ENCODE data around the gene OR4K13. TPM values are rescaled to one million over a fixed set of nuclear protein-coding genes. Genes with fewer than 3 reads are reported as not detected.

OR4K13 gene
- not detected in 2 replicates for total RNA-seq
- not detected in 2 replicates for polyA plus RNA-seq
- not detected in 2 replicates for polyA plus RNA-seq (2011; cell fraction: cytosol; rRNA removed)
- polyA plus RNA-seq (2011; cell fraction: nucleus; rRNA removed): not detected in 2 replicates
- not detected in 2 replicates for polyA plus RNA-seq (2012)
- not detected in 2 replicates for polyA minus RNA-seq
- not detected for polyA minus RNA-seq (2011; cell fraction: cytosol; rRNA and poly(A)+ RNA removed)
- not detected in 2 replicates for polyA minus RNA-seq (2011; cell fraction: nucleus; rRNA and poly(A)+ RNA removed)
- Bru-seq, nascent RNA: not detected
- BruChase-seq, experiment 1, labeled RNA remaining after a 6-hour chase: not detected
- not detected for BruChase-seq, experiment 2, labeled RNA remaining after a 2-hour chase
- long read RNA-seq: 0 reads

- H3K4me2 ChIP-seq (ENCODE audit: insufficient read depth, low read length): no peak within 1 kb of the TSS
- no peak within 1 kb of the TSS for H3K4me3 ChIP-seq (replicated peaks in 1 of 3; ENCODE audit: insufficient read depth in 1 of 3, low read depth in 1 of 3, low read length in 3 of 3)
- FAIRE-seq (no peak), DNase-seq (ENCODE audit: low read depth, low spot score) (no peak)
- intact Hi-C loops (cut with micrococcal nuclease) (no loop called here), dilution Hi-C loops (cut with MboI; ENCODE audit: extremely low pct_ligation_motif_present, low sequenced_read_pairs) (no loop called here)
- no peaks in the 10 kb centered on the region for H4K20me1 ChIP-seq (replicated peaks; ENCODE audit: control insufficient read depth, extremely low read depth, insufficient read depth, low read length)
- POLR2A ChIA-PET: no interaction called here
- H3K9me1 ChIP-seq (replicated peaks; ENCODE audit: control insufficient read depth, extremely low read depth, insufficient read depth, low read length): no peaks in the 10 kb centered on the region
- no peaks in the 10 kb centered on the region for H3K36me3 ChIP-seq (ENCODE audit: control insufficient read depth in 2 of 2, extremely low read depth in 1 of 2, insufficient read depth in 2 of 2, low read length in 2 of 2)
- BruUV-seq (replicated peaks): no TSS peak
- H3K9me3 ChIP-seq (replicated peaks; ENCODE audit: control insufficient read depth, insufficient read depth, low read length): peaks cover 7% of the 10 kb centered on the region
- TF ChIP-seq FOS (IDR thresholded peaks at IDR 0.05; ENCODE audit: borderline replicate concordance, insufficient read depth, low read length) (no peak), GATA2 (IDR thresholded peaks at IDR 0.05; ENCODE audit: insufficient read depth, insufficient read length, low read depth, low read length) (no peak), POLR2AphosphoS5 (IDR thresholded peaks at IDR 0.05; ENCODE audit: insufficient read depth, low read depth, low read length) (no peak), MYC (IDR thresholded peaks at IDR 0.05; ENCODE audit: low read depth, low read length) (no peak), EZH2 (IDR thresholded peaks at IDR 0.05; ENCODE audit: borderline replicate concordance, low read depth, low read length, severe bottlenecking) (no peak), POLR2A (IDR thresholded peaks at IDR 0.05; ENCODE audit: low read depth, low read length) (no peak), JUN (IDR thresholded peaks at IDR 0.05; ENCODE audit: borderline replicate concordance, insufficient read depth, insufficient read length, low read depth) (no peak)
- TF ChIP-seq, protein P1, sequence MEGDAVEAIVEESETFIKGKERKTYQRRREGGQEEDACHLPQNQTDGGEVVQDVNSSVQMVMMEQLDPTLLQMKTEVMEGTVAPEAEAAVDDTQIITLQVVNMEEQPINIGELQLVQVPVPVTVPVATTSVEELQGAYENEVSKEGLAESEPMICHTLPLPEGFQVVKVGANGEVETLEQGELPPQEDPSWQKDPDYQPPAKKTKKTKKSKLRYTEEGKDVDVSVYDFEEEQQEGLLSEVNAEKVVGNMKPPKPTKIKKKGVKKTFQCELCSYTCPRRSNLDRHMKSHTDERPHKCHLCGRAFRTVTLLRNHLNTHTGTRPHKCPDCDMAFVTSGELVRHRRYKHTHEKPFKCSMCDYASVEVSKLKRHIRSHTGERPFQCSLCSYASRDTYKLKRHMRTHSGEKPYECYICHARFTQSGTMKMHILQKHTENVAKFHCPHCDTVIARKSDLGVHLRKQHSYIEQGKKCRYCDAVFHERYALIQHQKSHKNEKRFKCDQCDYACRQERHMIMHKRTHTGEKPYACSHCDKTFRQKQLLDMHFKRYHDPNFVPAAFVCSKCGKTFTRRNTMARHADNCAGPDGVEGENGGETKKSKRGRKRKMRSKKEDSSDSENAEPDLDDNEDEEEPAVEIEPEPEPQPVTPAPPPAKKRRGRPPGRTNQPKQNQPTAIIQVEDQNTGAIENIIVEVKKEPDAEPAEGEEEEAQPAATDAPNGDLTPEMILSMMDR (IDR thresholded peaks at IDR 0.05; ENCODE audit: extremely low read depth in 1 of 2, insufficient read depth in 1 of 2, low read depth in 1 of 2, low read length in 2 of 2): no peak
- TF ChIP-seq, protein P2, sequence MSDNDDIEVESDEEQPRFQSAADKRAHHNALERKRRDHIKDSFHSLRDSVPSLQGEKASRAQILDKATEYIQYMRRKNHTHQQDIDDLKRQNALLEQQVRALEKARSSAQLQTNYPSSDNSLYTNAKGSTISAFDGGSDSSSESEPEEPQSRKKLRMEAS (IDR thresholded peaks at IDR 0.05; ENCODE audit: insufficient read depth, insufficient read length): no peak
- H3K27me3 ChIP-seq (ENCODE audit: control insufficient read depth in 2 of 2, insufficient read depth in 2 of 2, low read length in 2 of 2): no peaks in the 10 kb centered on the region
- no peaks in the 10 kb centered on the region for H3K4me1 ChIP-seq (ENCODE audit: control insufficient read depth, extremely low read depth, insufficient read depth, low read length)
- no peak within 1 kb of the TSS for H2AFZ ChIP-seq (ENCODE audit: low read depth, low read length)
- no peak within 1 kb of the TSS for H3K27ac ChIP-seq (ENCODE audit: insufficient read depth, low read depth, low read length)
- H3K9ac ChIP-seq (replicated peaks; ENCODE audit: extremely low read depth, insufficient read depth, low read length): no peak within 1 kb of the TSS
- H3K79me2 ChIP-seq (ENCODE audit: control insufficient read depth, insufficient read depth, low read length): no peaks in the 10 kb centered on the region
- CTCF ChIA-PET: no interaction called here
These were observed at the start of gene OR4K13 for GRCh38 chr14:20035938-20036337. Gene OR4K13, minus strand, starts transcription at chr14:20036038. Its CDS starts 1,280 bp downstream, at chr14:20034758.
